RWPE1 (cell line): ENCODE results near the gene NOL4.
"Not testable (repeated sequence)": the region's sequence is repeated elsewhere in the genome, so short reads cannot be mapped to it uniquely, and the experiment has no call there.

Source experiments
- CTCF ChIA-PET: fragments of 350-600 bp; sonication (Branson Sonifier 250); formaldehyde crosslinking; extraction: SDS; loops from one replicate; lab custom pipeline; 2021; lab: Yijun Ruan, JAX
- POLR2A ChIA-PET: fragments of 400-600 bp; formaldehyde crosslinking; extraction: SDS; loops from one replicate; lab custom pipeline; 2020; ENCODE audit warnings: antibody characterized with exemption; ENCODE audit not compliant: low non-redundant PET; lab: Yijun Ruan, JAX
- DNase-seq: peaks from one replicate; pipeline ENCODE4 v3.0.0; 2012; ENCODE audit warnings: low spot score
- H3K27ac ChIP-seq: fragments of 450-650 bp; 2 replicates; pipeline ENCODE4 v1.5.1; 2017
- CTCF ChIP-seq: fragments of 450-650 bp; conservative IDR thresholded peaks from 2 replicates; pipeline ENCODE4 v1.5.1; 2017; ENCODE audit warnings: low read depth, mild to moderate bottlenecking

Gene NOL4

GRCh38 chr18:34242739-34243138, 18.0 kb upstream of the NOL4 start:
- ChIA-PET POLR2A (no interaction called here), CTCF (interaction anchor here (0.6 kb wide), 1 partner anchor 1363 kb away, joined by 3 read pairs; no protein-coding TSS in a partner anchor)
- no peak for TF ChIP-seq CTCF
- no peak for DNase-seq
- no peak overlapping the region for H3K27ac ChIP-seq

- DNase-seq, POLR2A ChIA-PET, H3K27ac ChIP-seq: not testable (repeated sequence)
- CTCF ChIA-PET: interaction anchor here (0.6 kb wide), 1 partner anchor 487 kb away, joined by 3 read pairs; no protein-coding TSS in a partner anchor
These were observed 9.2 kb upstream of the NOL4 start for GRCh38 chr18:34233781-34234388.

GRCh38 chr18:34225218-34225553, 473 bp upstream of the NOL4 start:
- DNase-seq: no peak
- CTCF ChIA-PET: interaction anchor here (0.6 kb wide), 1 partner anchor 97 kb away, joined by 3 read pairs; no protein-coding TSS in a partner anchor
- POLR2A ChIA-PET: no interaction called here
- no peak for TF ChIP-seq CTCF
- H3K27ac ChIP-seq: no peak overlapping the region

GRCh38 chr18:34223893-34224422, 755 bp downstream of the NOL4 start:
- no peak for DNase-seq
- CTCF ChIA-PET: no interaction called here
- no peak for TF ChIP-seq CTCF
- POLR2A ChIA-PET: no interaction called here
- H3K27ac ChIP-seq: no peak overlapping the region

- POLR2A ChIA-PET: no interaction called here
These were observed 1.4 kb downstream of the NOL4 start for GRCh38 chr18:34223164-34223892.

GRCh38 chr18:34222307-34223163, 2.2 kb downstream of the NOL4 start:
- CTCF ChIA-PET: no interaction called here
- no peak for DNase-seq
- POLR2A ChIA-PET: no interaction called here
- no peak overlapping the region for H3K27ac ChIP-seq
- no peak for TF ChIP-seq CTCF

More at GRCh38 chr18:34223164-34223892, 1.4 kb downstream of the NOL4 start:
- no peak for DNase-seq
- no peak overlapping the region for H3K27ac ChIP-seq
- CTCF ChIA-PET: no interaction called here
- no peak for TF ChIP-seq CTCF
